Stimulated activated CD8-positive, alpha-beta memory T cell treated with anti-CD3 and anti-CD28 coated beads, Interleukin-15, amount 100 ng/mL, for 1 hour (primary cell): ENCODE data around the gene ZNF23.
A peak's percentile ranks its signal among the peaks of the same experiment; 100 is the strongest.

ENCODE experiments used
- DNase-seq: peaks from one replicate; pipeline ENCODE4 v3.0.0-alpha.2; 2020; ENCODE audit warnings: low read depth

The ZNF23 gene

DNA sequence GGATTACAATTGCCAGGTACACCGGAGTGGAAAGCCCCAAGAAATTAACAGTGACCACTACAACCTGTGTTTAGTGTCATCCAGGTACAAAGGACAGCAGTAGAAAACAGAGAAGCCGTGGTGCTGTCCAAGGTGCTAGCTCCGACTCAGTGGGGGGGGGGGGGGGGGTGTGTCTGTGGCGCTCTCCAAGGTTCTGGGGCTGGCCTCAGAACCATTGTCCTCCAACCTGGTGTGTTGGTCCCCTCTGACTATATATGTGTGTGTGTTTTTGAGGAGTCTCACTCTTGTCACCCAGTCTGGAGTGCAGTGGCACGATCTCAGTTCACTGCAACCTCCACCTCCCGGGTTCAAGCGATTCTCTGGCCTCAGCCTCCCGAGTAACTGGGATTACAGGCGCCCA lies 5.8 kb upstream of the ZNF23 start:
- peak; percentile 12 for DNase-seq

DNA sequence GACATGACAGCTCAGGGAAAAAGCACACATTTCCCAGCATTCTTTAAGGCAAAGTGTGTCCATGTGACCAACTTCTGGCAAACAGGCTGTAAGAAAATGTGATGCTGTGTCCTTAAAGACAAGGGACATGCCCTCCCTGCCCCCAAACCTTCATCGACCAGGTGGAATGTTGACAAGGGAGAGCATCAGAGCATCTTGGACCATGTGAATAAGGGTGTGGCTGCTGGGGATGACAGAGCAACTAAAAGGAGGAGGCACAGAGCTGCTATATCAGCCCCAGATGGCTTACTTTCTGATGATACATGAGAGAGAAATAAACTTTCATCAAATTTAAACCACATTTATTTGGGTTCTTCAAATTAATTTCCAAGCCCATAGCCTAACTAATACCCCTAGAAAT lies 2.2 kb upstream of the ZNF23 start:
- no peak for DNase-seq

DNA sequence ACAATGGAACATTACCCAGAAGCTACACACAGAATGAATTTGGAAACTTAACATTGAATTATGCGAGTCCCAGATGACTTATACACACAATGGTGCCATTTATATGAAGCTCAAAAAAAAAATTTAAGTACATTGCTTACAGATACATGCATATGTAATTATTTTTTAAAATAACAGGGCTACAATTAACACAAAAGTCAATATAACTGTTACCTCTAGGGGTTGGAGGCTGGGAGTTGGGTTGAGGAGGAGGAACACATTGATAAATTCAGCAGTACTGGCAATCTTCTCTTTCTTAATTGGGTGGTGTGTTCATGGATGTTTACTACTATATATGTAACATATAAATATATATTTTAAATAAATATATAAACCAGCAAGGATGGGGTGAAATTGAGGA lies 1.1 kb downstream of the ZNF23 start:
- DNase-seq, result no peak

DNA sequence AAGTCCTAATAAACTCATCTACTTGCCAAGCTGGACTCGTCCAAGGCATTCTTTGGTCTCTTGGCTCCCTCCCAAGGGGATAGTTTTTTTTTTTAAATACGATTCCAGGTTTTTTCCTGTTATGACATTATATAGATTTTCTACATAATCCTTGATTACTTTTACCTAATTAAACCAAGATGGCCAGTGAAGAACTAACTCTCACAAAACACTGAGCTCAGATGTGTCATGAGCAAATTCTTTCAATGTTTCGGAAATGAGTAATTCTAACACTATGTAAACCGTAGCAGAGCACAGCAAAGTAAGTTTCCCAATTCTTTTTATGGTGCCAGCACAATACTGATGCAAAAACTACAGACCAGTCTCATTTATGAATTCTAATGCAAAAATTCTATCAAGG lies 1.8 kb downstream of the ZNF23 start:
- DNase-seq, result no peak

DNA sequence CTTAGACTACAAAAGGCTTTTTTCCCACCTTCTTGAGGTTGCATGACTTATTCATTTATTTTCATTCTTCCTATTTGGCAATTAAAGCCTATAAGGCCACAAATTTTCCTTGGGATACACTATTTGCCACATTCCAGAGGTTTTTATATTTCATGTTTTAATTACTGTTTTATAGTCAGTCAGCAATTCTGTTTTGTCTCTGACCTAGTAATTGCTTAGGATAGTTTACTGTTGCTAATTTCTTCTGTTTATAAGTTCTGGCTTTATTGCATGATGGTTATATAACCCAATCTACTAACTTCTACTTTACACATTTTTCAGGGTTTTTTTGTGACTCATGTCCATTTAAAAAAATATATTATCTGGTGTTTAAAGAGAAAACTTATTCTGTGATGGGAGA lies 2.5 kb downstream of the ZNF23 start:
- no peak for DNase-seq

DNA sequence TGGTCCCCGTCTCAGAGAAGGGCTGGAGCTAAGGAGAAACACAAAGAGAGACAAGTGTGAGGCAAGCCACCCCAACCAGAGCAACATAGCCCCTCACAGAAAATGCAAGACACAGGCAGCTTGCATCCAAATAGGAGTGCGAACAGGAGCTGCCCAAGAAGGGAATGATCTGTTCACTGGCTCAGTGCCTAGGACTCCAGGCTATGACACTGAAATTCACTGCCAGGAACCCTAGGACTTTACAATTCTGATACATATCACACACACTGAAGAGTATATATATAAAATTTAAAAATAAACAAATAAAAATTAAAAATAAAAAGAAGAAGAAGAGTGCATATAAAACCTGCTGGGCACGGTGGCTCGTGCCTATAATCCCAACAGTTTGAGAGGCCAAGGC lies 5.2 kb downstream of the ZNF23 start:
- no peak for DNase-seq

DNA sequence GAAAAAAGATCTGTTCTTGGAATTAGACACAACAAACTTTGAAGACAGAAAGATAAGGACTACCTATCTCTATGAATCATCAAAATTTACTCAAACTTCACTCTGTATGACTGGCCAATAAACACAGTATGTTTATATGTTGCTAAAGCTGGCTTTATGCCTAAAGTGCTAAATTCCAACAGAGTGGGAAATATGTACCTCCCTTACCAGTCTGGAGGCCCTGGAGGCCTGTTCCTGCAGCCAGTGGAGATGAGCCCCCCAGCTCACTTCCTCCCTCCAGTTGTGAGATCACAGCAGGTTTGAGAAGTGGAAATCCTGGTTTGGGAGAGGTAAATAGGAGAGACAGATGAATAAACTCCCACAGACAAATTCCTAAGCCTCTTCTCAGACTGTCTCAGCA lies 9.0 kb downstream of the ZNF23 start:
- DNase-seq, result no peak

DNA sequence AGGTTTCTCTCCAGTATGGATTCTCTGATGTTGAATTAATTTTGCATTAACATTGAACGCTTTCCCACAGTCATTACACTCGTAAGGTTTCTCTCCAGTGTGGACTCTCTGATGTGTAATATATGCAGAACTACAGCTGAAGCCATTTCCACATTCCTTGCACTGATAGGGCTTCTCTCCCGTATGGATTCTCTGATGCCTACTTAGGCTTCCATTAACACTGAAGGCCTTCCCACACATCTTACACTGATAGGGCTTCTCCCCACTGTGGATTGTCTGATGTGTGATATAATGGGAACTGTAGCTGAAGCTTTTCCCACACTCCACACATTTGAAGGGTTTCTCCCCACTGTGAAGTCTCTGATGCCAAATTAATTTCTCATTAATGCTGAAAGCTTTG lies 13.0 kb downstream of the ZNF23 start:
- DNase-seq, result no peak

DNA sequence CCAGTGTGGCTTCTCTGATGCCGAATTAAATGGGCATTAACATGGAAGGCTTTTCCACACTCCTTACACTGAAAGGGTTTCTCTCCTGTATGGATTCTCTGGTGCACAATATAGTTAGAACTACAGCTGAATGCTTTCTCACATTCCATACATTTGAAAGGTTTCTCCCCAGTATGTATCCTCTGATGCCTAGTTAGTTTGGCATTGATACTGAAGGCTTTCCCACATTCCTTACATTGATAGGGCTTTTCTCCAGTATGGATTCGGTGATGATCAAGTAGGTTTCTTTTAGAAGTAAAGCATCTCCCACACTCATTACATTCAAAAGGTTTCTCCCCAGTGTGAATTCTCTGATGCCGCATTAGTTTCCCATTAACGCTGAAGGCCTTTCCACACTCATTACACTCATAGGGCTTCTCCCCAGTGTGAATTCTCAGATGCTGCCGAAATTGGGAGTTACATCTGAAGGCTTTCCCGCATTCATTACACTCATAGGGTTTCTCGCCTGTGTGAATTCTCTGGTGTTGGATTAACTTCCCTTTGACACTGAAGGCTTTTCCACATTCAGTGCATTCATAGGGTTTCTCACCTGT lies 13.7 kb downstream of the ZNF23 start:
- no peak for DNase-seq

DNA sequence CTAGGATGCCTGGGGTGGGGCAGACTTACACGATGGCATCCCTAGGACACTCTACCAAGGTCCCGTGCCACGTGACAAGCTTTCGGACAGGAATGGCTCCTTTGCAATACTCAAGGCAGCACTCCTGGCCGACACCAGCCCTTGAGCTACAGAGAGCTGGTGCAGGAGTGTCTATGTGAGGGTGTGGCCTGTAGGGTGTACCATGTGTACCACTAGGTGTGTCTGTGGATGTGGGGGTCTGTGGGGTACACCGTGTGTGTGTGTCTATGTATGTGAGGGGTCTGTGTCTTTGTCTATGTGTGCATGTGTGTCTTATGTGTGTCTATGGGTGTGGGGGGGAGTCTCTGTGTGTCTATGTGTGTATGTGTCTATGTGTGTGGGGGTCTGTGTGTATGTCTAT lies 18.3 kb downstream of the ZNF23 start:
- DNase-seq, result no peak

DNA sequence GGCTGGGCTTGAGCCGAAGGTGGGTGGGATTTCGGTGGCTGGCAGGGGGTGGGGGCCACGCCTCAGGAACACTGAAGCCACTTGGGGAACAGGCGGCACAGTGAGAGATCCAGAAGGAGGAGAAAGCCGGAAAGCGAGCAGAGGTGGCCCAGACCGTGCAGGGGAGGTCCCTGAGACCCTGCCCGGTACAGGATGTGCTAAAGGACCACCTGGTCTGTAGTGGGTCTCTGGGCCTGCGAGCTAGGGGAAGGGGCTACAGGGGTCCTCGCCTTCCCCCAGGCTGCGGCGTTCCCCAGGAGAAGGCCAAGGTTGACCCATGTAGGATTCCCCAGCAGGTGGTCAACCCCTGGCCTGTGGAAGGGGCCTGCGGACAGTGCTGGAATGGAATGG lies 20.0 kb downstream of the ZNF23 start, which contains the start of gene TLE7:
TSS of gene TLE7 (minus strand) at position 4 of the 390 bp plus-strand sequence. CDS start 8,730 bp downstream, outside the sequence.
- no peak for DNase-seq

DNA sequence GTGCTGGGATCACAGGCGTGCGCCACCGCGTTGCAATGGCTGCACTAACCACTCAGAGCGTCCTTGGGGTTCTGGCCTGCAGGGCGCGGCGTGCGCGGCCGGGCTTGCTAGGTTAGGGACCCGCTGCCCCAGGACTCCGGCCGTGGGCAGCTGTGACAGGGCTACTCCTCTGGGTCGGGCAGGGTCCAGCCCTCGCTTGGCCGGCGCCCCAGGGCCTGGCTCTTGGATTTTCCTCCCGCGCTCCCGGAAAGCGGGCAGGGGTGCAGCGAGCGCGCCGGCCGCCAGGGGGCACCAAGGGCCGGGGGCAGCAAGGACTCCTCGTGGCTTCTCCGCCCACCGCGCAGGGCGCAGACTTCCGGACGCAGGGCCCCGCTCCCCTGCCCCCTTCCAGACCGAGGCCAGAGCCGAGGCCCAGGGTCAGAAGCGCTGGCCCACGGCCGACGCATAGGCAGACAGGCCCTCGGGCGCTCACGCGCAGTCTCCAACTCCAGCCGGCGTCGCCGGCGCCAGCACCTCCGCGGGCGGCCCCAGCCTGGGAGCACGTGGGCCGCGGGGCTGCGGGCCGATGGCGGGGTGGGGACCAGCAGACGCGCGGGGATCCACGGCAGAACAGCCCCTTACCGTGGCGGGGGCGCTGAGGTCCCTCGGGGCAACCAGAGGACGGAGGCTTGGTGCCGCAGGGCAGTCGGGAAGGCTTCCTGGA lies 20.5 kb downstream of the ZNF23 start:
- DNase-seq, result no peak

DNA sequence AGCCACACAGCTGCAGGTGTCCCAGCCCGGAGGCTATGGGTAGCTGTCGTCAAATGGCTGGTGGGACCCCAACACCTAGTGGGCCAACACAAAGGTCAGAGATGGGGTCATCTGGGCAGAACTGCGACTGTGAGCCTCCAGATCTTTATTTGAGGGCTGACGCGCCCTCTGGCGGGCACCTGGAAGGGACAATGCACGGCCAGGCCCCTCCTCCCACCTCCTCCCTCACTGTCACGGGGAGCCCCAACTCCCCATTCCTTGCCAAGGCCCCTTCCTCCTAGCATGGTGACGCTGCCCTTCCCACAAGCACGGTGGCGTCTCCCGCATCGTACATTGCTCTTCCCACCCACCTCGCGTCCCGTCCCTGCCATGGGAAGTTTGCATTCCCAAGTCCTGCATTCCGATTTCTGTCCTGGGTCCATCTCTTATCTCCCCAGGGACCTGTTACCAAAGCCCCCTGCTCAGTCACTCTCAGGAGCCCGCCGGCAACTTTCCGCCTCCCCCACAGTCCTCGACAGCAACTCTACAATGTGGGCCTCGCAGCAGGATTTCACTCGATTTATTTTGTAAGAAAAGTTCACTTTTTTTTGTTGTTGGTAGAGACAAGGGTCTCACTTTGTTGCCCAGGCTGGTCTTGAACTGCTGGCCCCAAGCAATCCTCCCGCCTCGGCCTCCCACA lies 21.2 kb downstream of the ZNF23 start:
- DNase-seq, result no peak

DNA sequence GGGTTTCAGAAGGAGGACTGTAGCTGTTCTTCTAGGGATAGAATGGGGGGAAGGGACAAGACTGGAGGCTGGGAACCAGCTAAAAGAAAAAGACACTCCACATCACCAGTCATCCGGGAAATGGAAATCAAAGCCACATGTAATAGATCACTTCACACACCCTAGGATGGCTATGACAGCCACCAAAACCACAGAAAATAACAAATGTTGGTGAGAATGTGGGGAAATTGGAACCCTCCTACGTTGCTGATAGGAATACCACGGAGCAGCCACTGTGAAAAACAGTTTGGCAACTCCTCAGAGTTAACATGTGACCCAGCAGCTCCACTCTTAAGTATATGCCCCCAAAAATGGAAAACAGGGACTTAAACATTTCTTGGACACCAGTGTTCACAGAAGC lies 22.5 kb downstream of the ZNF23 start:
- no peak for DNase-seq

DNA sequence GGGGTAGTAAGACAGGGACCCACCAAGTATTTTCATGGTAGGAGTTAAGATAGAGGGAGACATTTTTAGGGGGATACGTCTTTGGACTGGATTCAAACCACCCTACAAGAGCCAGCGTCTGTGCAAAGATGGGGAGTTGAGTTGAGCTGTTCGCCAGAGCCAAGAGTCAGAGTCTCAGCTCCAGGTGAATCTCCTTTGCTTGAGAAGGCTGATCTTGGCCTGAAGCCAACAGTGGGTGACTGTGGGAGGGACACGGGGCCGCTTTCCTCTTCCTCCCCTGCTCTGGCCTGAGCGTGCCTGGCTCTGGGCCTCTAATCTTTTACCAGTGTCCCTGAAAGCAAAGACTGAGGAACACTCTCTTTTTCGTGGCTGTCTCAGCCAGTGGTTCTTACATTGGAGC lies 25.6 kb downstream of the ZNF23 start:
- no peak for DNase-seq

DNA sequence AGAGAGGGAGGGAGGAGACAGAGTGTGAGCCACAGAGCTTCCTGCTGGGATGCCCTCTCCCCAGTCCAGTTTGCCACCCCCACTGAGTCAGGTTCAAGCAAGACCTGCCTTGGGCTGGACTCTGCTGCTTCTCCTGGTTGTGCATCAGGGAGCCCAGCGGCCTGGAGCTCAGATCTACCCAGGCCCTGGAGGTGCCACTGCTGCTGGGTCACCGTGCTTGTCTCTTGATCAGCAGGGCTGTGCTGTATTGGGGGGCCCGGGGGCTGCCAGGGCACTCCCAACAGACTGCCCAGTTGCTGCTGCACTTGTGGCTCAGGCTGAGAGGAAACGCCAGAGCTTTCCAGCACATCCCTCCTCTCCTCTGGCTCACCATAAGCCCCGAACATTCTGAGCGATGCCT lies 29.1 kb downstream of the ZNF23 start:
- no peak for DNase-seq

DNA sequence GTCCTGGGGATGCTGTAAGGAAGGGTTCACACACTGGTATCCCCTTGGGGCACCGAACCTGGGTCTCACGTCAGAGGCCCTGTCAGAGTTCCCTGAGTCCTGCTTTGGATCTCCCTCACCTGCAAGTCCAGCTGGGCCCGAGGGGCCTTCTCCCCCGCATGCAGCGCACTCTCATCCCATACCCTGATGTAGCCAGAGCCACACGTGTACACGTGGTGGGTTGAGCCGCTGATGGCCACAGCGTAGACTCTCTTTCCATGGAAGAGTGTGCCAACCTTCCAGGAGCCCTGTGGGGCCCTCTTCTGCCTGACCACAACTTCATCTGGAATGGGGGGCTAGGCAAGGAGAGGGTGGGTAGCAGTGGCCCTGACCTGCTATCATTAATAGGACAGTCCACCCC lies 30.1 kb downstream of the ZNF23 start:
- DNase-seq, result no peak

DNA sequence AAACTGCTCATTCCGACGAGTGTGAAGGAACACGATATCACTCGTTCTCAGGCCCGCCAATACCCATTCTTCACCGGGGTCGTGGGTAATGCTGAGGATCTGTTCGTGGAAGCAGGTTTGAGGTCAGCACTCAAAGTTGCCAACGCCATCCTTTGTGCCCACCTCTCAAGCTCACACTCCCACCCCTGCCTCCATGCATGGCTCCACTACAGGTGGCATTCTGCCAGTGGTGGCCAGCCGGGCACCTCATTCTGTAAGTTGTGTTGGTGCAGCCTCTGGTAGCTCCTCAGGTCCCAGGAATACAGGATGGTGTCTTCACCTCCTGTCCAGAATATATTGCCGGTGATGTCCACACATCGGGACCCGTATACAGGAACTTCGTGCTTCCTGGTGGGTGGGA lies 30.9 kb downstream of the ZNF23 start:
- no peak for DNase-seq

DNA sequence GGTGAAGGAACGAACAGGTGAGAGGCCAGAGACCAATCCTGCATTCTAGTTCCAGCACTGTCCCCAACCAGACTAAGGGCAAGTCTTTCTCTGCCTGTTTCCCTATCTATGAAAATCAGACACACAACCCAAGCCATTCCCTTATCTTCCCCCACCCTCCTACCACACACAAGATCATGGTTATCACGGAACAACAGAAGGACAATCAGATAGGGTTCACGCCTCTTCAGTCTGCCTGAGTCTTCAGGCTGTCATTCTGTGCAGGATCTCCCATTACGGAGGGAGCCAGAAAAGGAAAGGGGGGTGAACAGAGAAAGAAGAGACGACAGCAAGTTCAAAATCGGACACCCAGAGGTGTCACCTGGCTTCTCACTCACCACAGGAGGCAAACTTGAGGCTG lies 31.3 kb downstream of the ZNF23 start:
- no peak for DNase-seq

DNA sequence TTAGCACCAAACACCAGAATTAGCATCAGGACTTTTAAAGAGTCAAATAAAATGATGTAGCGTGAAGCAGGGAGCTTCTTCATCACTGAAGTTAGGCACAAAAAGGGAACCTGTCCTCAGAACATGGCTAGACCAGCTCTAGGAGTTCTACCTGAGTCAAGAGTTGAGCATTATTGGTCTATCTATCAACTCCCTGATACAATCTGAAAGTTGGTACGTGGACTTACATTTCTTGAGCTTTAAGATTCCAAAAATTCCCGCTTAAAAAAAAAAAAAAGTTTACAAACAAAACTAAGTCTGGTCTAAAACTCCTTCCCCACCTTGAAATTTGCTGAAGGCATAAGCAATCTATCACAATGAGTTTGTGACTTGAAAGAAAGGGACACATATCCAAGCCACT lies 32.5 kb downstream of the ZNF23 start:
- DNase-seq, result no peak

DNA sequence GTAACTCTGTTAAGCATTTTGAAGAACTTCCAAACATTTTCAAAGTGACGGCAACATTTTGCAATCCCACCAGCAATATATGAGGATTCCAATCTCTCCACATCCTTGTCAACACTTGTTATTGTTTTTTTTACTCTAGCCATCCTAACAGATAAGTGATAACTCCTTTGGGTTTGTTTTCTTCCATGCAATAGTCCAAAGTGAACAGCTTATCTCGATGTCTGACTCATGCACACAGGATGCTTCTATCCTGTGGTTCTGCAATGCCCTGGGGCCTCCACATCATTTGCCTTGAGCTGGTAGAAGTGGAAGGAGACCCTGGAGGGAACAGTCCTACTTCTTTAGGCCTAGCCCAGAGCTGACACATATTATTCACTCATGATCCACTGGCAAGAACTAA lies 33.2 kb downstream of the ZNF23 start:
- DNase-seq, result no peak

DNA sequence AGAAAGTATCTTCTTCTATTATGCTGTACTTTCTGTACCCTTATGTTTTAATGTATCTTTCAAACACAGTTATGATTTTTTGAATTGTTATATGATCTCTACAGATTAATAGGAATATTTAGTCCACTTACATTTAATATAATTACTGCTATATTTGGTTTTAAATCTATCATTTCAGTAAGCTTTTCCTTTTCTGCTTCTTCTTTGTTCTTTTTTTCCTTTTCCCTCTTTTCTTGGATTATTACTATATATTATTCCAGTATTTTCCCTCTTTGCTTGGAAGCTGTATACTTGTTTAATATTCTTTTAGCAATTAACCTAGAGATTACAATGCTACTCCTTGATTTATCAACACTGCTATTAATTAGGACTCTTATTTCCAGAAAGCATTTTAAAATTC lies 33.7 kb downstream of the ZNF23 start:
- DNase-seq, result no peak

DNA sequence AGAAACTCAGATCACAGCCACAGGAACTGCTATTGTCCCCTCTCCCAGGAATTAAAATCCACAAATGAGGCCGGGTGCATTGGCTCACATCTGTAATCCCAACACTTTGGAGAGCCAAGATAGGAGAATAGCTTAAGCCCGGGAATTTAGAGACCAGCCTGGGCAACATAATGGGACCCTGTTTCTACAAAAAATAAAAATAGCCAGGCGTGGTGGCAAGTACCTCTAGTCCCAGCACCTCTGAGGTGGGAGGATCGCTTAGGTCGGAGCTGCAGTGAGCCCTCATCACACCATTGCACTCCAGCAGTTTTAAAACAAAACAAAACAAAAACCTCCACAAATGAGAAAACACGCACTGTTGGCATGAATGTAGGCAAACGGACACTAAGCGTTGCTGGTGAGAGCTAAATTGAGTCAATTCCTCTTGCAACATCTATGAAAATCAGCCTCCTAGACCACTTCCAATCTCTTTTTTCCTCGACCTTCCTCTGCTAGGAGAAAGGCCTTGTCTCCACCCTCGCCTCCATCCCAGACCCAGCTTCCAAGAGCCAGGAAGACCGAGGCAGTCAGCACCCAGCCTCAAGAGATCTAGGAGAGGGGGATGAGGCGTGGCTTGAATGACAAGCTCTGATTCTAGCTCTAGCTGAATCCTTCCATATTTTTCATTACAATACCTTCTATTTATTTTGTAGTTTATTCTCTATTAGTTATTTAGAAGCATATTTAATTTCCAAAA lies 35.0 kb downstream of the ZNF23 start:
- no peak for DNase-seq
